Smooth muscle cell of the brain vasculature (primary cell): ENCODE results near the gene SLFN14.
"Not testable (repeated sequence)": the region's sequence is repeated elsewhere in the genome, so short reads cannot be mapped to it uniquely, and the experiment has no call there.

Experiments used
- DNase-seq: peaks from one replicate; pipeline ENCODE4 v3.0.0-alpha.2; 2012; ENCODE audit warnings: low read depth, low spot score

SLFN14 gene

GRCh38 chr17:35559495-35560210, 966 bp downstream of the SLFN14 start:
- DNase-seq: no peak

DNA sequence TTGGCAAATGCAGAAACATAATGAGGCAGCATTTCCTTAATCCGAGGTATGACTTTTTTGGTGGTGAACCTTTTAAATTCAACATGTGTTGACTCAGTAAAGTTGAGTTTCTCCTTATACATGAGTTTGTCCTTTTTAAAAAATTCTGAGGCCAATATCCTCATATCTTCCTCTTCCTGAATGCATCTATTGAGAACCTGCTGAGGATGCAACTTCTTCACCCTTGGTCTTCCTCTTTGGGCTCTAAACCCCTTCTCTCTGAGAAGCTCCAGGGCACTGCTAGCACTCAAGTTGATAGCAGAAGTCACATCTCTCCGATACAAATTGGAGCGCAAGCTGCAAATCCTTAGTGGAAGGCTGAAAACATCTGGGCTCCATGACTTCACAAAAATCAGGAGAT, 3.3 kb downstream of the SLFN14 start:
- DNase-seq: no peak

DNA sequence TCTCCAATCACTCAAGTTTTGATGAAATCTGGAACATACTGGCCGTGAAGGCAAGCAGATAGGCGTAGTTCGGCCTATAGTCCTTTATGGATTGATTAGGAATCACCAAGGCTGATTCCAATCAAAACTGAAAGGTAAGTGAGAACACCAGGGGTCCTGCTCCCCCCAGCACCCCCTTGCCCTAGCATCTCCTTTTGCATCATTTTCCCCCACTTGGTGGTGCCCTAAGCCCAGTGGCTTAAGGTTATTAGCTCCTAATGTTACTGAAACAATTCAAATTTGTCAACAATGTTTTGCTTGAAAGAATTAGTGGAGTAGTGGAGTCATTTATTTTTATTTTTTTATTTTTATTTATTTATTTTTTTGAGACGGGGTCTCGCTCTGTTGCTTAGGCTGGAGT, 4.9 kb downstream of the SLFN14 start:
- no peak for DNase-seq

DNA sequence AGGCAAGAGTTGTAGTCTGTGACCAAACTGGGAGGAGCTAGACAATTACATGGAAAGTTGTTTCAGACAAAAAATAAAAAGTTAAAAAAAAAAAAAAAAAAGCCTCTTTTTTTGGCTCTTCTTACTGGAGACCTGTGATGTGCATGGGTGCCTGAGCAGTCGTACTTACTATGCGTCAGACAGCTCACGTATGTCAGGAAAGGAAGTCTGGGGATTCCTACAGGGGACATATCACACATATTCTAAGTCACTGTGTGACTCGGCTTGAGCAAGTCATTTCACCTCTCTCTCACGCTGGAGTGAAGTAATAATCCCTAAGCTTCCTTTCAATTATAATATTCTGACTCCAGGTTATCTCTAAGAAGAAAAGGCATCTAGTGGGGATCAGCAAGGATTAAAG, 6.0 kb downstream of the SLFN14 start:
- no peak for DNase-seq

DNA sequence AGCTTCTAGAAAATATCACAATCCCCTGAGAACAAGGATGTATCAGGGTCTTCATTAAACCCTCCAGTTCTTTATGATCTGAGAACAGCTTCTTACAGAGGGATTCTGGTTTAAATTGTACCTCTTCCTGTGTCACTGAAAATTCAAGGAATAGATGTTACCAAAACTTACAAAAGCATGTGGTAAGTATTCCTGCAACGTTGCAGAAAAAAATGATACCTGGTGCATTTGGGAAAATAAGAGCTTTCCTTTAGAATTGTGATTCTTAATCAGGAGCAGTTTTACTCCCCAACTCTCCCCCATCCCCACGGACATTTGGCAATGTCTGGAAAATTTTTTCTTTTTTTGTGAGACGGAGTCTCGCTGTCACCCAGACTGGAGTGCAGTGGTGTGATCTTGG, 7.3 kb downstream of the SLFN14 start:
- no peak for DNase-seq

GRCh38 chr17:35548978-35549377, 11.6 kb downstream of the SLFN14 start:
- DNase-seq: no peak

GRCh38 chr17:35548208-35548810, 12.3 kb downstream of the SLFN14 start:
- no peak for DNase-seq

- DNase-seq: no peak
Observed at GRCh38 chr17:35546487-35546886, 14.1 kb downstream of the SLFN14 start.

DNA sequence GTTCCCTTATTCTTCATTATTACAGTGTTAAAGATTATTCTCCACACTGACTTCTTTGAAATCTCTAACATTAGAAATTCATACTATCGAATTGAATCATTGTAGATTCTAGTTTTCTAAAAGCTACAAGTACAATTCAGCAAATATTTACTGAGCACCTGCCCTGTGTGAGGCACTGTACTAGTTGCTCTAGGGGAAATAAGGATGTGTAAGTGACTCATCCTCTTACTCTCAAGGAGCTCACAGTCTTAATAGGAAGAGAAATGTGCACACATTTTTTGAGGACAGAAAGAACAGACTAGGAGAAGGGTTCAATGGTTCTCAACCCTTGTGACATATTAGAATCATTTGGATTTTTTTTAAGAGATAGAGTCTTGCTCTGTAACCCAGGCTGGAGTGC, 15.5 kb downstream of the SLFN14 start:
- no peak for DNase-seq

DNA sequence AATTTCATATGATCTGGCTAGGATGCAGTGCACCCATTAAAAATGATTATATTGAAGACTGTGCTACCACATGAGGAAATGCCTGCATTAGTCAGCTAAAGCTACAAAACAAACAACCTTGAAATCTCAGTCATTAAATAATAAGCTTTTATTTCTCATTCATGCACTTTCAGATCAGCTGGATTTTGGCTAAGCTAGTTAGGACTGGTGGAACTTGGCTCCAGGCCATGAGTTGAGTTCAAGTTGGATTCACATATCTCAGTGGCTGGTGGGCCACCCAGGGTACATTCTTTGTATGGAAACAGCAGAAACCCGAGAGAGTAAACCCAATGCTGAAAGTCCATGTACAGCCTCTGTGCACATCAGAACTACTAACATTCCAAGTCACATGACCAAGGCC, 16.8 kb downstream of the SLFN14 start:
- DNase-seq: no peak

DNA sequence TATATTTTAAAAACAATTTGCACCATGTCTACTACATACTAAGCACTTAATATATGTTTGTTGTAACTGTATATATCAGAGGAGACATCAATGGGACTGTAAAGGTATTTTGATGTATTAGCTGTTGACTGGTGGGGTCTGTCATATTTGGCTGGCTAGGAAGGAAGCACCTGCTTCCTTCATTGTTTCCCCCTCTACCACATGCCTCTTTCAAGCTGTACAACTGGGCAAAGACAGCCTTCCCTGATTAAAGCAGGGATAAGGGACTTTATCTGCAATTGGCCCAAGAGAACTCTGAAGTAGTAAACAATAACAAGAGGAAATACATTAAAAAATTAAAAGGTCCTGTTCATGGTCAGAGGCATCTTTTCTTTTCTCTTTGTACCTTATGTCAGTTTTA, 17.6 kb downstream of the SLFN14 start:
- DNase-seq: no peak

- DNase-seq: no peak
Observed at GRCh38 chr17:35541434-35541833, 19.2 kb downstream of the SLFN14 start.

GRCh38 chr17:35540589-35541404, 19.8 kb downstream of the SLFN14 start:
- DNase-seq: no peak

DNA sequence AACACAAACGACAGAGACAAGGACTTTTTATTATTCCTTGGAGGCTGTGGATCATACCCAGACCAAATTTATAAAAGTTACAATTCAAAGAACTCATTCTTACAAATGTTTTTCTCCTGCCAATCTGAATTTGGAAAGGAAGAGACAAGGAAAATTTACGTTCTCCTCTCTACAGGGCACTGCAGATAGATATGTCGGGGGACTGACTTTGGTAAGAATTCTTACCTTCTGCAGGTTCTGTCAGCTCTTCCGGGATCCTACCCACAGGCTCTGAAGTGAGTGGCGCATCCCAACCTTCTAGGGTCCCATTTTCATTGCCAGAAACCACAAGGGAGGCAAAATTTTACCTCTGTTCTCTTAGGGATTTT, 21.0 kb downstream of the SLFN14 start:
- DNase-seq: no peak

GRCh38 chr17:35537601-35538141, 22.9 kb downstream of the SLFN14 start, which contains the start of gene SLFN12L:
Gene SLFN12L, minus strand, starts transcription at chr17:35537678. Its CDS starts 15,314 bp downstream, at chr17:35522364.
- DNase-seq: no peak

GRCh38 chr17:35536664-35537171, 23.9 kb downstream of the SLFN14 start:
- no peak for DNase-seq

DNA sequence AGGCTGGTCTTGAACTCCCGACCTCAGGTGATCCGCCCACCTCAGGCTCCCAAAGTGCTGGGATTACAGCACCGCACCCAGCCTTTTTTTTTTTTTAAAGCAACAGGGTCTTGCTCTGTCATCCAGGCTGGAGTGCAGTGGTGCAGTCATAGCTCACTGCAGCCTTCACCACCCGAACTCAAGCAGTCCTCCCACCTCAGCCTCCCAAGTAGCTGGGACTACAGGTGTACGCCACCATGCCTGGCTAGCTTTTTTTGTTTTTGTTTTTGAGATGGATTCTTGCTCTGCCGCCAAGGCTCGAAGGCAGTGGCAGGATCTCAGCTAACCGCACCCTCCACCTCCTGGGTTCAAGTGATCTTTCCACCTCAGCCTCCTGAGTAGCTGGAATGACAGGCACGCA, 25.2 kb downstream of the SLFN14 start:
- not testable (repeated sequence) for DNase-seq

GRCh38 chr17:35534576-35535093, 26.0 kb downstream of the SLFN14 start:
- DNase-seq: no peak

DNA sequence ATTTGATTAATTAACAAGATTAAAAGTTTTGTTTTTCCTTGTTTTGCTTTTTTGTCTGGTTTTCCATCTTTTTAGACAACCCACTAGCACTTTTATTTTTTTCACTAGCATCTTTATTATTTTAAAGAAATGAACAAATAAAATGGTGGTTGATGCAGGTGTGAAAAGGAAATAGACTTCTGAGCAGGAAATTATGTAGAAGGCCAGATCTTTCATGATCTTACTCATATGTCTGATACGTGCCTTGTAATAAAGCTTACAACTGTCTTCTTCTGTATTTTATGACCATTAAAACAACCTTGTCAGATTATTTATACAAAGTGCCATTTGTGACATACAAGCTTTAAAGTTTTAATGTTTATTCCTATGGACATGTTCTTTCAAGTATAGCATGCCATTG, 29.5 kb downstream of the SLFN14 start:
- DNase-seq: no peak

DNA sequence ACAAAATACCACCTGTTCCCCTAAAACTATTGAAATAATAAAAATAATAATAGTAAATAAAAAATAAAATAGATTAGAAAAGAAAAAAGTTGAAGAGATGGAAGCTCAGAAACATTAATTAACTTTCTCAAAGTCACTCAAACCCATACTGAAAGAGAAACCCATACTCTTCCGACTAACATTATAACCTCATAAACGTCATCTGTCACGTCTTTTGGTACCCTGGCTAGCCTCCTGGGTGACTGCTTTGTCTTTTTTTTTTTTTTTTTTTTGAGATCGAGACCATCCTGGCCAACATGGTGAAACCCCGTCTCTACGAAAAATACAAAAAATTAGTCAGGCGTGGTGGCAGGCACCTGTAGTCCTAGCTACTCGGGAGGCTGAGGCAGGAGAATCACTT, 30.8 kb downstream of the SLFN14 start:
- DNase-seq: no peak

DNA sequence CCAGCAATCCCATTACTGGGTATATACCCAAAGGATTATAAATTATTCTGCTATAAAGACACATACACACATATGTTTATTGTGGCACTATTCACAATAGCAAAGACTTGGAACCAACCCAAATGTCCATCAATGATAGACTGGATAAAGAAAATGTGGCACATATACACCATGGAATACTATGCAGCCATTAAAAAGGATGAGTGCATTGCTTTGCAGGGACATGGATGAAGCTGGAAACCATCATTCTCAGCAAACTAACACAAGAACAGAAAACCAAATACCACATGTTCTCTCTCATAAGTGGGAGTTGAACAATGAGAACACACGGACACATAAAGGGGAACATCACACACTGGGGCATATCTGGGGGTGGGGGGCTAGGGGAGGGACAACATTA, 31.3 kb downstream of the SLFN14 start:
- not testable (repeated sequence) for DNase-seq

DNA sequence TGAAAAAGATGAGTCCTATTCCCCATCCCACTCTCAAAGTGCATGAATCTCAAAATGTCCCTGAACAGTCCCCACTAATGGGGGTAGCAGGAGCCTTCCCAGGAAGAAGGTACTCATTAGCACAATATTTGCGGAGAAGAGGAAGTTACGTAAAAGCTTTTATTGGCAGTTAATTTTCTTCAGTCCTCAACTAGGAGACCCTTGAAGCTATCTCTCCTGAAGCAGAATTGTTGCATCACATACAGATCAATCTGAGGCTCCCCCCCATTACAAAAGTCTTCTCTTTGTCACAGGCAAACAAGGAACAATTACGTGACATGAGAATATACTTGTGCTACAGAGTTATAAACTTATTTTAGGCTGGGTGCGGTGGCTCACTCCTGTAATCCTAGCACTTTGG, 37.3 kb downstream of the SLFN14 start:
- no peak for DNase-seq
